HG03159 (cell line): ENCODE results near the gene PTPRT.

Source experiments
- ATAC-seq: cut with Tn5 transposase; IDR thresholded peaks from one replicate; pipeline ENCODE4 v1.9.1; 2021; ENCODE audit warnings: mild to moderate bottlenecking, moderate library complexity; ENCODE audit not compliant: unreplicated experiment

The PTPRT gene

DNA sequence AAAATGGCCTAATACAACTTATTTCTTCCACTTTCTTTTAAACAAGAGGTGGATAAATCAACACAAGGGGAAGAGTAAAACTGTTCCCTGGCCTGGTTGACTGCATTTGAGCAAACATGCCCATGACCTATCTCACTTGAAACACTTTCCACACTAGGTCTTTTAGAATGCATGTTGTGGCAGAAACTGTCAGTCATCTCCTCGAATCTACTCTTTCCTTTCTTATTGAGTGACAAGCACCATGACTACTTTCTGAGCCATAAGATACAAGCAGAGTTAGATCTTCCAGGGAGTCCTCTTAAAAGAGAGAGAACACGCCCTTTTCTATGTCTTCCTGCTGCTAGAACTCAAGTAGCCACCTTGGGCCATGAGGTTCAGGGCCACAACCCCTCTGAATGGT is 66.5 kb downstream of the PTPRT start:
- ATAC-seq = no peak

DNA sequence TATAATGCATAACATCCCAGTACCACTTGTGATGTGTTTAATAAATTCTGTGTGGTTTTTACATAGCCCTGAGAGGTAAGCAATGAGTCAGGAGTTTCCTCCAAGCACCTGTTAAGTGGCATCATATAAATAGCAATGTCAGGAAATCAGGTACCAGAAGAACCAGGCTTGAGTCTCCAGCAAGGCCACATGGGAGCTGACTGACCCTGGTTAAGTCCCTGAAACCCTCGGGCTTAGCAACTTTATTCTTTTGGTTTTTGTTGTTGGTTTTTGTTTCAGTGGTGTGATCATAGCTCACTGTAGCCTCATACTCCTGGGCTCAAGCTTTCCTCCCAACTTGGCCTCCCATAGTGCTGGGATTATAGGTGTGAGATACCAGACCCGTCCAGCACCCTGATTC is 70.0 kb downstream of the PTPRT start:
- ATAC-seq = no peak

DNA sequence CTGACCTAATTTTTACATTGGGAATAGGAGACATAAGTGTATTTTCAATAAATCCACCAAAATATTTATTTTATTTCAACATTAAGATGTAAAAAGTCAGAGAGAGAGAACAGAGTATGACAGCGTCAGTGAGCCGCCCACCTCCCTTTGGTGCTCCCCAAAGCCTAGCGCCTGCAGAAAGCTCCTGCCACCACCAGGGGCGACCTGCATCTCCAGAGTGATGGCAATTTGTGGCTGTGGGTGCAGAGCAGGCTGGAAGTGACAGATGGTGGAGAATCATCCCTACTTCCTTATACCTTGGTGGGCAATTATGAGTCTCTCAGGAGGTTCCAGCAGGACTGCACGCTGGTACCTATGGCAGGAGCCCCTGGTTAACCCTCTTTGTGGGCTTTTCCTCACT is 87.3 kb downstream of the PTPRT start:
- no peak for ATAC-seq

DNA sequence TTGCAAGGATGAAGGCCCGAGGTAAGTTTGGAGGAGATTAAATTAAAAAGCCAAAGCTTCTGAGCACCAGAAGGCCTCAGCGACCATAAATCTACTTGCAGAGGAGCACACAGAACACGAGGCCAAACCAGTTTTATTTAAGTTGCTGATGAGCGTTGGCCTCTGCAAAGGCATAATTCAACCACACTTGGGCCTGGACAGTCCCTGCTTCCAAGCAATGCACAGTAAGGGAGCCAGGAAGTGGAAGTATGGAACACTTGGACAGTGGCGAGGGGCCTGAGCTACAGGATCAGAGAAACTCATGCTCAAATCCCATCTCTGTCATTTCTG is 92.8 kb downstream of the PTPRT start:
- ATAC-seq = no peak

DNA sequence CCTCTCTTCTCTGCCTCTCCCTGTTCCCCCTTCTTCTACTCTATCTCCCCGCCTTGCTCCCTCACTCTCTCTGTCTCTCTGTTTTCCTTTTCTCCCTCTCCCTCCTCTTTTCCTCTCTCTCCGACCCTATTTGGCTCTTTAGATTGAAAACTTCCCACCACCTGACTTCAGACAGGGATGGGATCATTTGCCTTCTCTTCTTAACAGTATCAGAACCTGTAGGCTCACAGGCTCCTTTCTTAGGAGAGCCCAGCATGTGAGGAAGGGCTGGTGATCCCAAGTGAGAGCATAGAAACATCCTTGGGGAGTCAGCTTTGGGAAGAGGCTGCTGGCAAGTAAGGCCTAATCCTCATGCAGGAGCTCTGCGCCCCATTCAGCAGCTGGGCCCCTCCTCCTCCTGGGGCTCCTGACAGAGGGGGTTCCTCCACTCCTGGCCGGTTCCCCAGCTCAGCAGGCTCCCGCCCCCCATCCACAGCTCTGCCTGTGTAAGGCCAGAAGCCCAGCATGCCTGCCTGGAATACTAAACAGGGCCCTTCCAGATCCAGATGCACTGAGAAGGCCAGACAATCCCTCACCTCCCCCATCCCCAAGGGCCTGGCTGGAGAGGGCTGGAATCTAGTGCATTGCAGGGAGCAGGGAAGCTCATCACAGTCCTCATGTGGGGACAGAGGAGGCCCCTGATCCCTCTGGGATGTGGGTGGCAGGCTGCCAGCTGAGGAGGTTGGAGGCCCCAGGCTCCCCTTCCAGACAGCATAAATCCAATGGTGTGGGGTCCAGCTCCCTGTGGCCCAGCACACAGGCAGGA is 93.4 kb downstream of the PTPRT start:
- ATAC-seq = no peak

DNA sequence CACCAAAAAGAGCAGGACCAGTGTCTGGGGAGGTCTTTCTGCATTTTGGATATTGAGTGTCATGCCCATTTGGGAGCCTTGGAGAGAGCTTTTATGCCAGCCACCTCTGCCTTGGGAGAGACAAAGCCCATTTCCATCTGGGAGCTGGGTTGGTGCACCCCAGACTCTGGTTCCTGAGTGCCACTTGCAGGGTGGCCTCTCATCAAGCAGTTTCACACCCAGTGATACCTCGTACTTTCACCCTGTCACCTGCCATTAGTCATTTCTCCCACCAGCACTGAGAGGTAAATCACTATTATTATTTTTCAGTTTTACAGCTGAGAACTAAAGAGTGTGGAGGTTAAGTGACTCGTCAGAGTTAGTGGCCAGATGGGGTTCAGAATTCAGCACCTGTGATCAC is 94.7 kb downstream of the PTPRT start:
- ATAC-seq = no peak

DNA sequence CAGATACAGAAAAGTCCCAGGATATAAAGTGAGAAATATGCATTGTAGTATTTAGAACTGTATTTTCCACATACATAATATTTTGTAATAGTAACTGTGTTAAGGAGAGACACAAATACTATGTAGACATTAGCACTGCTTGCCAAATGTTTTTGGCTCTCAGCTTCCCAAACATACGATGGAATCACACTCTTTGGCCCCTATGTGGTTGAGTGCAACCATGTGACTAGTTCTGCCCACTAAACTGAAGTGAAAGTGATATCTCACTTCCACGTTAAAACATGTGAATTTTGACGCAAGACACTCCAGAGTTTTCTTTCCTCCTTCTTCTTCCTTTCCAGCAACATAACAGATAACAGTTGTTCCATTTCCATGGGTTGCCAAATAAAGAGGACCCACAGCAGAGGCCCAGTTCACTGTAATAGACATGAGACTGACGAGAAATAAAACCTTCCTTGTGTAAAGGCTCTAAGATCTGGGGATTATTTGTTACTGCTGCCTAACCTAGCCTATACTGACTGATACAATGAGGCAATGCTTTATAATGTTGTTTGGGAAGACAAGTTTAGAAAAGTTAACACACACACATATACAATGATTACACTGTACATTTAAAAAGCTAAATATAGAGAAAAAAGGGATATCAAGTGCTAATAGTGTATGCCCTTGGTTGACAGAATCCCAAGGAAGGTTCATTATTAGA is 97.2 kb downstream of the PTPRT start:
- ATAC-seq = no peak

DNA sequence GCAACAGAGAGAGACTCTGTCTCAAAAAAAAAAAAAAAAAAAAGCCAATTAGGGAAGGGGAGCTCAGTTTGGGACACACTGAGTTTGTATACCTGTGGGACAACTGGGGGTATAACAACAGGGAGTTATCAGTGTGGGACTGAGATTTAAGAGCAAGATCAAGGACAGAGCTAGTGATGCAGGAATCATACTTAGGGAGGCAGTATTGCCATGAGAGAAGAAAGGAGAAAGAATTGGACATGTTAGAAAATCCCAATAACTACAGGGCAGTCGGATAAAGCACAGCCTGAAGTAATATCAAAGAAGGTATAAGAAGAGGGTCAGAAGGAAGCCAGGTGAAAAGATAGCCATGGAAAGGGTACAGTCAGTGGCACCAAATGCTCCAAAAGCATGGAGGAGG is 121.2 kb downstream of the PTPRT start:
- ATAC-seq = no peak

DNA sequence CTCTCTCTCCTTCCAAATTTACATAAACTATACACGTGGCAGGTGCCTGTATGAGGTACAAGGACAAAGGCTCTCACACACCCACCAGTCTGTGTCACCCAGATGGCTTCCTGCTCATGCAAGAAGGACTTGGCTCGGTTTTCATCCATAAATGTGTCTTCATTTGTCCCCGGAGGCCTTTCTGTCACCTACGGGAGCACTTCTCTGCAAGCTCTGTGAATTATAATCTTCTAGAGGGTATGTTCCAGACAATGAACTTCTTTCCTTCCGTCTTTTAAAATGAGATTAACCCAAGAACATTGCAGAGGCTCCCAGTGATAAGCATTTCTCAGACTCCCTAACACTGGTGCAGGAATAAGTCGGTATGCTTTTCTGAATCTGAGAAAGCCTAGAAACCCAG is 123.6 kb downstream of the PTPRT start:
- no peak for ATAC-seq

DNA sequence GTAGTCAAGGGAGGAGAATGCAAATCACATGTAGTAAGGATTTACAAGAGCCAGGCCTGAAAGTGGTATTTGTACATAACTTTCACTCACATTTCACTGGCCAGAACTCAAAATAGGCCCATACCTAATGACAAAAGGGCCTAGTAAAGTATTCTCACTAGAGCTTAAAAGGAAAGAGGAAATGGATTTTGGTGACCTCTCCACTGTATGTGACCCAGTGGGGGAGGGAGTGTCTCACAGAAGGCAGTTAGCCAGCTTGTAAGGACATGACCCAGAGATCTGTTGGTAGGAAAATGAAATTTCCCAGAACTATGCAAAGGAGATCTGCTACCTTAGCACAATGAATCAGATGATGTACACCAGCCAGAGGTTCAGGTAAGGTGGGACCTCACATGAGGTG is 124.4 kb downstream of the PTPRT start:
- no peak for ATAC-seq

DNA sequence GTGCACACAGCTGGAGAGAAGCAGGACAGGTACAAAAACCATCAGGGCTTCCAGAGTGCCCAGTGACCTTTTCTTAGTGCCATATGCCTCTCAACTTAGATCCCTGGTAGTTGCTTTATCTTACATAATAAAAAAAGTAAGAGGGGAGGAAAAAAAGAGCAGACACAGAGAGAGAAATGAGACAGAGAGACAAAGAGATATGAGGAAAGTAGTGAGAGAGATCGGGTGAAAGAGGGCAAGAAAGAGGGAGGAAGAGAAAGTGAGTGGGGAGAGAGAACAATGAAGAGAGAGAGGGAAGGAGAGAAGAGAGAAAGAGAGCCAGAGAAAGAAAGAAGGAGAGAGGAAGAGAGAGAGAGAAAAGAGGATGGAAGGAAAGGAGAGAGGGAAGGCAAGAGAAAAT is 131.6 kb downstream of the PTPRT start:
- no peak for ATAC-seq

DNA sequence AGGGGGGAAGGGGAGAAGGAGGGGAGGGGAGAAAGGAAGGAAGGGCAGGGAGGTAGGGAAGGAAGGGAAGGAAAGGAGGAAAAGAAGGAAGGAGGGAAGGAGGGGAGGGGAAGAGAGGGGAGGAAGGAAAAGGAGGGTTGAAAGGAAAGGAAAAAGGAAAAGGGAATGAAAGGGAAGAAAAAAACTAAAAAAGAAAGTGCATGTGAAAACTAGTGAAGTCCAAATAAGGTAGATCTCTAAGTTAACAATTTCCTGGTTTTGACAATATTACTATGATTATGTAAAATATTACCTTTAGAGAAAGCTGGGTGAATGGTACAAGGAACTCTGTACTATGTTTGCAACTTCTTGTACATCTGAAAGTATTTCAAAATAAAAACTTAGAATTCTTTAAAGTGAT is 132.4 kb downstream of the PTPRT start:
- ATAC-seq = no peak

DNA sequence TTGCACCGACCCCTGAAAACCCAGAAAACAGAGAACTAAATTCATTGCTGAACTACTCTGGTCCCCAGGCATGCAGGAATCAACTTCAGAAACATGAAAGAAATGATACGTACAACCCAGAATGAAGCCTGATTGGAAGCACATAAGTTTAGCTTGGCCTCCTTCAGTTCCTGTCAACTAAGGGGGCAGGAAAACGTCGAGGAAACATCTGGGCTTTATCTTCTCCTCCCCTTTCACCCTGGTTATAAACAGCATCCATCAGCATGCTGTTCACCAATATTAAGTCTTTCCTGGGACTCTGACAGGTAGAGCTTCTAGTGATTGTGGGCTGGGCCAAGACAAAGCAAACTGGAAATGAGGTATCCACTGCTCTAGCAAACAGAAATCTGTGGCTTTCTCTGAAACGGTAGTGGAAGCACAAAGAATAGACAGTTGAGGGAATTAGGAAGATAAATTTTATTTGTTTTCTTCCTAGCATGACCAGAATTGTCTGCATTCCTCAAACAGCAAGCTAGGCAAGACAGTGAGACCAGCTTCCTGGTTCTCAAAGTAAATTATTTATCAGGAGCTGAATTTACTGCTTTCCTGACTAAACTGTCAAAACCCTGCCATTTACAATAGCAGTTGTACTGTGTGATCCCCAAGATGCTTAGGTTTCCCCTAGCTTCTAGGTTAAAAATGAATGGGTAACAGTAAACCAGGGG is 134.4 kb downstream of the PTPRT start:
- no peak for ATAC-seq

DNA sequence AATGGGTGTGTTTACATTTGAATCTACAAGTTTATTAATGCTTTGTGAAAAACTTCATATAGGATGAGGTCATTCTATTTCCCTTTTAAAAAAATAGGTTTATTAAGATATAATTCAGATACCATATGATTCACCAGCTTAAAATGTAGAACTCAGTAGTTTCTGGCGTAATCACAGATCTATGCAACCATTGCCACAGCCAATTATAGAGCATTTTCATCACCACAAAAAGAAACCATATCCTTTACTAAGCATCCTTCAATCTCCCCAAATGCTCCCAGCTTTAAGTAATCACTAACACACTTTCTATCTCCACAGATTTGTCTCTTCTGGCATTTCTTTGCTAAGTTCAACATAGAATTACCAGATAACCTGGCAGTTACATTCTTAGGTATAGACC is 137.2 kb downstream of the PTPRT start:
- no peak for ATAC-seq

DNA sequence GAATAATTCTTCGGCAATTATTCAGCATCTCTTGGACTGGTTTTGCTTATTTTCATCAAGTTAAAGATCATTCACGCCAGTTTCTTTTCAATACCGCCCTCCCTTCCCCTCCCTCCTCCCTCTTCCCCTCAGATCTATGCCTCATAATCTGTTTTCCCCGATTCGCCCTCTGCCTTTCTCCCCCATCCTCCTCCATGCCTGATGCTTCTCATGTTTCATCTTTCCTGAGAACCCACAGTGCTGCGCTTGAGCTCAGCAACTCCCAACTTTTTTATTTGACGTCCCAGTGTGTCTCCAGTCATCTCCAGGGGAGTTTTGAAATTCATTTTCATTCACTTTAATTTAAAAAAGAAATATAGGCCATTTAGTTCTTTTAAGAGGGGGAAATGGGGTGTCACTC is 142.7 kb downstream of the PTPRT start:
- ATAC-seq = no peak

DNA sequence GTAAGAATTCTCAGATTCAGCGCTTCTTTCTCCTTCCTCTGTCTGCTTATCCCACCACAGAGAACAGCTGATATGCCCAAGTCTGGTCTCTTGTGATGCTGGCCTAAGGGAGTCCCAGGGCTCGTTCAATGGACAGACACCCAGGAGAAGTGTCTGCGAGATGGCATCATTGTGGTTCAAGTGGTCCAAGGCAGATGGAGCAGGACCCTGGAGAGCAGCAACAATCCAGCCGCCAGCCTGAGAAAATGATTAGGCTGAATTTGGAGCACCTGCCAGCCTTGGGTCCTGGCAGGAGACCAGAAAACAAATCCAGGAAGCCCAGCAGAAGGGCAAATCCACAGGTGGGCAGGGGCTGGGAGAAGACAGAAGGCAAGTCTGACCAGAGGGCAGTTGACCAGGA is 145.8 kb downstream of the PTPRT start:
- no peak for ATAC-seq

DNA sequence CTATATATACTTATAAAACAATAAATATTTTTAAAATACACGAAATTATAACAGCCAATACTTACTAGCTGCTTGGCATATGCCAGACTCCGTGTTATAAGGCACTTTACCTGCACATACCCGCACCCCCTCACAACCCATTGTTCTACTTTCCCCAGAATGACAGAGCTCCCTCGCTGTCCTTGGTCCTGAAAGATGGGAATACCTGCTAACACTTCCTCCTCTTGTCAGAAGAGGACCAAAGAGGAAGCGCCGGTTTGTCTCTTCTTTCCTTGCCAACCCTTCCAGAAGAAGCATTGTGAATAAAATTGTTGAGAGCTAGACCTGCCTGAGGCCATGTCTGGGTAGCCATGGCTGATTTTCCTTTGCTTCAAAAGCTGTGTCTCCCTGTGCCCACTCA is 149.3 kb downstream of the PTPRT start:
- ATAC-seq = no peak

DNA sequence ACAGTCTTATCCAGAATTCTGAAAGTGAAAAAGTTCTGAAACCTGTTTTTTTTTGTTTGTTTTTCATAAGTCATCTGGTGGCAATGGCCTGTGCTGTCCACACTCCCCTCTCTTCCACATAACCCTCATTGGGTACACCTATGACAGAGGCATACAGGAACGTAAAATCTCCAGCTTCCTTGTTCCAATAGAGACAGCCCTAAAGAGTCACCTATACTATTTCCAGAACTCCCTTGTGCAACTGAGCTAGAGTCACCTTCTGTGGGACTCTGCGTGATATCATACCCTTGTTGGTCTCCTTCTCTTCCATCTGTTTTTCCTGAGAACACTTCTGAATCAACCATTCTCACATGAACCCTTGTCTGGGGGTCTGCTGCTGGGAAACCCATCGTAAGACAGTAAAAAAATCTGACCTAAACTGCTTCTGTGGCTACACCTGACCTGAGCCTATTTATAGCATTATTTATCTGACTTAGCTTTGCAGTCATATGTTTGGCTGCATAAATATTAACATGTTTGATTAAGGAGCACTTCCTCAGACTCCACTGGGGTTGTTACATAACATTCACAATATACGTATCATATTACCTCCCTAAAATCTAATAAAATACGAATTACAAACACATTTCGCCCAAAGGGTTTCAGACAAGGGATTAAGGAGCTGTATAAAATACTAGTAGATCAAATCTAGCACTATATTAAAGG is 151.9 kb downstream of the PTPRT start:
- no peak for ATAC-seq

DNA sequence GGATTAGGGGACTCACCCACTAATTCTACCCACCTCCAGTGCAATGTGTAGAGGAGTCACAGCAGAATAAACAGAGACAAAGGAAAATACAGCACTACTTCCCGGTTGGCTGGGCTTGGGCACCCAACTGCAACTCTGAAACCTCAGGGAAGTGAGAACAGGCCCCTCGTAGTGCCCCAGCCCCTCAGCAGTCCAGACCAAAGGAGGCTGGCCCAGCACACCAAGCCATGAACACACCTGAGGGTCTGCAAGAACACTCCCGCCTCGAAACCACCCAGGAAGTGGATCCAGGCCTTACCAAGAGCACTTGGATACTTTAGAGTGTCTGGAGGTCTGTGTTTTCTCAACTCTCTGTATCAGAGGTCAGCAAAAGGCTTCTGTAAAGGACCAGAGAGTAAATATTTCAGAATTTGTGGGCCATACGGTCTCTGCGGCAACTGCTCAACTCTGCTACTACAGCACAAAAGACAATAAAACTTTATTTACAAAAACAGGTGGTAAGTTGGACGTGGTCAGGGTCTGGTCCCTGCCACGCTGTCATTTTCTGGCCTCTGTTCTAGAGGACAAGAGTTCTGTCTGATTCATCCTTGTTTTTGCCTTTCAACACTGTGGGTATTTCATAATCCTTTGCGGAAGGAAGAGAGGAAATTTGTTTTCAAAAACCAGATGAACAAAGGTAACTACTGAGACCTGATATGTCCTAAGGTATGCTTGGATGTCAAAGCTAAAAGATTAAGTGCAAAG is 154.6 kb downstream of the PTPRT start:
- ATAC-seq = no peak

DNA sequence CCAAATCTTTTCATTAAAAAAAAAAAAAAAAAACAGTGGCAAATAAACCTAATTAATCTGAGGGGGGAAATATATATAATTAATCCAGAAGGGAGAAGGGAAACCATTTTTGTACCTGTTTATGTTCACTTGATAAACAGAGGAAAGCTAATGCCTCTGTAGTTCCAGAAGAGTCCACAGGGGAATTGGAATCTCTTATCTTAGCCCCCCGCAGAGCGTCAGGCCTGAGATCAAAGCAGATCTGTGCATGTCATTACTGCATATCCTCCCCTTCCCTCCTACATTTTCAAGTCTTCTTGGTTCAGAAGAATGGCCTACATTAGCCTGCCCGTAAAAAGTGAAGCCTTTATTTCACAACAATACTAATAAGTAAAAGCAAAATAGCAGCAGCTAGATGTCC is 157.2 kb downstream of the PTPRT start:
- ATAC-seq = no peak

DNA sequence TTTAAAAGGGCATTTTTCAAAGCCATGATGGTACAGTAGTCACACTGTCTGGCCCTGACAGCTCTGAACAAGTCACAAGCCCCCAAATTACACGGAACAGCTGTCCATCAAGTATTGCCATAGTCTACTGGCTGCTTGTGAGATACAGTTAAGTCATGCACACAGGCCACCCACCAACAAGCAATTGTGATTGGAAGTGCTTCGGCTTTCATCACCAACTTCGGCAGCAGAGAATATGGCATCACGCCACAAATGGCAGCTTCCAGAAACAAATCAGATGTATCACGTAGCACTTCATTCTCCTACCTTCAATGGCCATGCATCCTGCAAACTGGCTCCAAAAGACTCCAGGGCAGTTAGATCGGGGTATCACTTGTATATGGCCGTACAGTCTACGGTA is 160.5 kb downstream of the PTPRT start:
- no peak for ATAC-seq
